ENCODE data around the gene GLRX3.

Gene GLRX3

GRCh38 chr10:130202984-130203621 is 66.9 kb downstream of the GLRX3 start:
- TF ChIP-seq CTCF (IDR thresholded peaks at IDR 0.05; ENCODE audit: low read depth, low read length, missing control alignments): no peak
- in situ Hi-C loops (cut with HindIII; ENCODE audit: low sequenced_read_pairs): no loop called here
- no peak for DNase-seq (ENCODE audit: low read depth)
- H3K4me3 ChIP-seq (ENCODE audit: low read depth, low read length): no peak overlapping the region

DNA sequence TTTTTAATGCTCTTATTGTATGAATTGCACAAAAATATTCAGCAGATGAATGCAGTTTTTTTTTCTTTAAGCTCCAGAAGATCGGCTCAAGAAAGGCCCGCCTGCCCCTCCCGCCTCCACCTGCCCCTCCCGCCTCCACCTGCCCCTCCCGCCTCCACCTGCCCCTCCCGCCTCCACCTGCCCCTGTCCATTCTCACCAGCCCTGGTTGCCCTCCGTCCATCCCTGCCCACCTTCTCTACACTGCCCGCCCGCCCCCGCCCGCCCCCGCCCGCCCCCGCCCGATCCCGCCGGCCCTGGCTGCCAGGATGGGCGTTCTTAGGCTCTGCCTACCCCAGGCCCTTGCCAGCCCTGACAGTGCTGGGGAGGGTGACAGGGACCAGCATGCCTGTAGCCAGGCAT is 67.4 kb downstream of the GLRX3 start:
- TF ChIP-seq CTCF (IDR thresholded peaks at IDR 0.05; ENCODE audit: low read depth, low read length, missing control alignments): no peak
- in situ Hi-C loops (cut with HindIII; ENCODE audit: low sequenced_read_pairs): no loop called here
- DNase-seq (ENCODE audit: low read depth): no peak
- no peak overlapping the region for H3K4me3 ChIP-seq (ENCODE audit: low read depth, low read length)

DNA sequence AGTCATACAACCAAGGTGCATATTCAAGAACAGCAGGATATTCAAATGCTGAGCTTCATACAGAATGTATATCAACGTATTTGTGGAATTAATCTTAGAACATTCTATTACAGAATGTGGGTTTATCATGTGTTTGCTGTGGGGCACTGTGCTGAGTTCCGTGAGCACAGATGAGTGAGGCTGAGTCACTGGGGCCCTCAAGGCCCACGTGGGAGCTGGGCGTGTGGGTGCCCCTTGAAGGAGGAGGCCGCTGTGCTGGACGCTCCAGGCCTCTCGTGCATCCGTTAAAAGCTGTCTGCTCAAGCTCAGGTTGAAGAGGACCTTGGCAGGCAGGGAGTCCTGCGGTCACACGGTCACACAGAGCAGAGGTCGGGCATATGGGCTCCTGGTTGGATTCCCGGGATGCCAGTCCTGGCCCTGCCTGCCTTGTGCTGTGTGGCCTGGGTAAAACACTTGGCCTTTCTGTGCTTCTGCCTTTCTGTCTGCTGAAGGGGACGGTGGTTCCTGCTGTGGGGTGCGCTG is 70.1 kb downstream of the GLRX3 start:
- H3K4me3 ChIP-seq (ENCODE audit: low read depth, low read length): no peak overlapping the region
- in situ Hi-C loops (cut with HindIII; ENCODE audit: low sequenced_read_pairs): no loop called here
- TF ChIP-seq CTCF (IDR thresholded peaks at IDR 0.05; ENCODE audit: low read depth, low read length, missing control alignments): no peak
- DNase-seq (ENCODE audit: low read depth): no peak

DNA sequence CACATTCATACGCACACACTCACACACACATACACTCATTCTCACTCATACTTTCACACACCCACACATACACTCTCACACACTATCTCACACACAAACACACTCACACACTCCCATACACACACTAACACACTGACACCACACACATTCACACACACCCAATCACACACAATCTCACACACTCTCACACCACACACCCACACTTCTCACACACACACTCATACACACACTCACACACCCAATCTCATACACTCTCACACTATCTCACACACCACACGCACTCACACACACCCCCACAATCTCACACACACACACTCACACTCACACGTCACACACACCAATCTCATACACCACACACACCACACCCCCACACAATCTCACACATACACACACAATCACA is 71.0 kb downstream of the GLRX3 start:
- in situ Hi-C loops (cut with HindIII; ENCODE audit: low sequenced_read_pairs): no loop called here
- DNase-seq (ENCODE audit: low read depth): no peak
- TF ChIP-seq CTCF (IDR thresholded peaks at IDR 0.05; ENCODE audit: low read depth, low read length, missing control alignments): no peak
- no peak overlapping the region for H3K4me3 ChIP-seq (ENCODE audit: low read depth, low read length)

- H3K4me3 ChIP-seq (ENCODE audit: low read depth, low read length): no peak overlapping the region
- DNase-seq (ENCODE audit: low read depth): no peak
- TF ChIP-seq CTCF (IDR thresholded peaks at IDR 0.05; ENCODE audit: low read depth, low read length, missing control alignments): no peak
- in situ Hi-C loops (cut with HindIII; ENCODE audit: low sequenced_read_pairs): no loop called here
Observed at GRCh38 chr10:130208807-130209206, 72.6 kb downstream of the GLRX3 start.

- no peak for DNase-seq (ENCODE audit: low read depth)
- H3K4me3 ChIP-seq (ENCODE audit: low read depth, low read length): no peak overlapping the region
- in situ Hi-C loops (cut with HindIII; ENCODE audit: low sequenced_read_pairs): no loop called here
- no peak for TF ChIP-seq CTCF (IDR thresholded peaks at IDR 0.05; ENCODE audit: low read depth, low read length, missing control alignments)
Observed at GRCh38 chr10:130212746-130213145, 76.6 kb downstream of the GLRX3 start.

Data from astrocyte of the cerebellum (primary cell).